D721Med (cell line): ENCODE results near the gene TRNAU1AP.
"Not testable (repeated sequence)": the region's sequence is repeated elsewhere in the genome, so short reads cannot be mapped to it uniquely, and the experiment has no call there.

ENCODE experiments used
- DNase-seq: peaks from one replicate; pipeline ENCODE4 v3.0.0; 2011; ENCODE audit warnings: low spot score; ENCODE audit not compliant: insufficient read length
- FAIRE-seq: peaks from 2 replicates; lab custom pipeline; 2011; peaks lifted over from hg19 to GRCh38; lab: Jason Lieb, UNC
- CTCF ChIP-seq: IDR thresholded peaks from 2 replicates; pipeline ENCODE4 v1.5.1; 2012; ENCODE audit warnings: mild to moderate bottlenecking, control low read depth; ENCODE audit not compliant: insufficient read depth; ENCODE audit errors: missing control alignments

TRNAU1AP gene

GRCh38 chr1:28526886-28527285 lies 26.0 kb upstream of the TRNAU1AP start:
- DNase-seq = no peak
- no peak for FAIRE-seq
- TF ChIP-seq CTCF = no peak

GRCh38 chr1:28530456-28530855 lies 22.4 kb upstream of the TRNAU1AP start:
- FAIRE-seq = no peak
- TF ChIP-seq CTCF = no peak
- DNase-seq = no peak

GRCh38 chr1:28534671-28535070 lies 18.2 kb upstream of the TRNAU1AP start:
- DNase-seq (no peak), FAIRE-seq (no peak)
- TF ChIP-seq CTCF = no peak

- FAIRE-seq (no peak), DNase-seq (no peak)
- no peak for TF ChIP-seq CTCF
Measured at GRCh38 chr1:28535180-28535579, 17.7 kb upstream of the TRNAU1AP start.

GRCh38 chr1:28537457-28538199 lies 15.3 kb upstream of the TRNAU1AP start:
- no peak for TF ChIP-seq CTCF
- FAIRE-seq (no peak), DNase-seq (no peak)

GRCh38 chr1:28538286-28538685 lies 14.6 kb upstream of the TRNAU1AP start:
- TF ChIP-seq CTCF = no peak
- FAIRE-seq = no peak
- DNase-seq = no peak

- FAIRE-seq (no peak), DNase-seq (no peak)
- no peak for TF ChIP-seq CTCF
Measured at GRCh38 chr1:28540651-28541050, 12.2 kb upstream of the TRNAU1AP start.

GRCh38 chr1:28541414-28542015 lies 11.4 kb upstream of the TRNAU1AP start:
- not testable (repeated sequence) for FAIRE-seq, DNase-seq
